Daoy (cell line): ENCODE data around the gene DBNDD1. TPM values are rescaled to one million over a fixed set of nuclear protein-coding genes. Genes with fewer than 3 reads are reported as not detected.
A peak's percentile ranks its signal among the peaks of the same experiment; 100 is the strongest.
"Not testable (repeated sequence)": the region's sequence is repeated elsewhere in the genome, so short reads cannot be mapped to it uniquely, and the experiment has no call there.

ENCODE experiments used
- DNase-seq: peaks from one replicate; pipeline ENCODE4 v3.0.0-alpha.2; 2015; ENCODE audit warnings: low read depth
- total RNA-seq: library from RNA; depleted of rRNA; stranded (reverse); fragments of >200 nt; shearing (Covaris generic); gene quantifications from 2 replicates; pipeline ENCODE4 v1.2.3, GENCODE V29; 2014

The DBNDD1 gene
- total RNA-seq, 1 experiment from 2014 or later: 2.6 TPM

DNA sequence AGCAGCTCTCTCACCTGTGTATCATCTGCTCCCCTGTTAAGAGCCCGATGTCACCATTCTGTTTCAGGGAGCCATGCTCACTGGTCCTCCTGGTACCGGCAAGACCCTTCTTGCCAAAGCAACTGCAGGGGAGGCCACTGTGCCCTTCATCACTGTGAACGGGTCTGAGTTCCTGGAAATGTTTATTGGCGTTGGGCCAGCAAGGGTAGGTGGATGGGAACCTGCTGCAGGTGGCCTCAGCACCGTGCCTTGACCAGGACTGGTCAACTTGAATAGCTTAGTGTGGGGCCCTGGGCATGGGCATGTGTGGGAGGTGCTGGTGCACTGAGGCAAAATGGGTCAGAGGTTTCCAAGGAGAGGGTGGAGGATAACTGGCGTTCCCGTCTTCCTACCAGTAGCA lies 28.5 kb downstream of the DBNDD1 start:
- DNase-seq: no peak

DNA sequence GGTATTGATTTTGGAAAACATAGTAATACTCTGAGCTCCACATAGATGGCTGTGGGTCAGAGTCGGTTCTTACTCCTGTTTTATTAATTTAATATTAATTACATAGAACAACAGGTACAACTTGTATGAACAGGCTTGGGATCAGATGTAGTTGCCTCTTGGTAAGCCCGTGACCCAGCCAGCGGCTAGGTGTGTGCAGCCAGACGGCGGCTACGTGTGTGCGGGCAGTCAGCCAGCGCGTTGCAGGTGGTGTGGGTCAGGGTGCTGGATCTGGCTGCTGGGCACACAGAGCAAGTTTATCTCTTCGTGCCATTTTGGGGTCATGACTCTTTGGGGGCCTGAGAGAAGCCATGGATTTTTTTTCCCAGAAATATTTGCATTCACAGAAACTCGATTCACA lies 30.3 kb downstream of the DBNDD1 start:
- DNase-seq: no peak

DNA sequence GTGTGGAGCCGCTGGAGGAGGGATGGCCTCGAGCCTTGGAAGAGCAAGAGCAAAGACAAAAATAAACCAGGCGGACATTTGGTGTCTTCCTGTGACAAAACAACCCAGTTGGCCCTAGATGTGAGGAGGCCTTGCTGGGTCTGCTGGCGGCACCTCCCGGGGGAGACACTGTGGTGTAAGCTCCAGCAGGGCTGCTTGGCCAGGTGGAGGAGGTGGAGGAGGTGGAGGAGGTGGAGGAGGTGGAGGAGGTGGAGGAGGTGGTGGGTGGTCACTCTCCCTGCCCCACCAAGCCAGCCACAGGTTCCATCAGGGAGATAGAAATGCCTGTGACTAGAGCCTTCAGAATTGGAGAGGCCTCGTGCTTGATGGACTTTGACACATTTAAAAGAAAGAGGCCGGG lies 32.1 kb downstream of the DBNDD1 start:
- no peak for DNase-seq

GRCh38 chr16:89986600-89986999 lies 32.7 kb downstream of the DBNDD1 start:
- no peak for DNase-seq

DNA sequence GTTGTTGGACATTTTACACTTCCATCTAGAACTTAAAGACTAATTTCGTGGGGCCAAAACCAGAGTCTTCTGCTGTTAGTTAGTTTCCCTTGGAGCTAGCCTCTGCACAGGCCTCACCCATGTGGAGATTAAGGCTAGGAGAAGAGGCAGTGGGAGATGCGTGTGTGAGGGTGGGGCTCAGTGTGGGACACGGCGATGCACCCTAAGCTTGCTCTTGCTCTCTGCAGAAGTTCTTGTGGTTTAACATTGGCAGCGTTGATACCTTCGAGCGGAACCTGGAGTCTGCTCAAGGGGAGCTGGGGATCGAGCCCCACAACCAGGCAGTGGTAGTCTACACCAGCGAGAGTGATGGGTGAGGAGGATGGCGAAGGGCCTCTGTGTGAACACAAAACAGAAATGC lies 34.0 kb downstream of the DBNDD1 start:
- no peak for DNase-seq

- no peak for DNase-seq
These were observed 35.0 kb downstream of the DBNDD1 start for GRCh38 chr16:89984216-89984615.

DNA sequence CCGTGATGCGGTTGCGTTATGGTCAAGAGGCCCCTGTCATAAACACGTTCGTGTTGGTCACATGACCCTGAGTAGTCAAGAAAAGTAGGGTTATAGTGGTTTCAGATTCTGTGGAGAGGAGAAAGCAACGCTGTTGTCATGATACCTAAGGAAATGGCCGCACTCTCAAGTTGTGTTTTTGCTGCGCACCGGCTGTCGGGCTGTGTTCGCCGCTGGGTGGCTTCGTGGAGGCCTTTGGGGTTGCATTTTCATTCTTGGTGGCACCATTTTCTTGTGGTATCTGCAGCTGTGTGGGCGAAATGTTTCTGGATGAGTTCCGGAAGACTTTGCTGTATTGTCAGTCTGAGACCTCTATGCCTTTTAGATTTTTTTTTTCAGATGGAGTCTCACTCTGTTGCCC lies 35.7 kb downstream of the DBNDD1 start:
- DNase-seq: no peak

DNA sequence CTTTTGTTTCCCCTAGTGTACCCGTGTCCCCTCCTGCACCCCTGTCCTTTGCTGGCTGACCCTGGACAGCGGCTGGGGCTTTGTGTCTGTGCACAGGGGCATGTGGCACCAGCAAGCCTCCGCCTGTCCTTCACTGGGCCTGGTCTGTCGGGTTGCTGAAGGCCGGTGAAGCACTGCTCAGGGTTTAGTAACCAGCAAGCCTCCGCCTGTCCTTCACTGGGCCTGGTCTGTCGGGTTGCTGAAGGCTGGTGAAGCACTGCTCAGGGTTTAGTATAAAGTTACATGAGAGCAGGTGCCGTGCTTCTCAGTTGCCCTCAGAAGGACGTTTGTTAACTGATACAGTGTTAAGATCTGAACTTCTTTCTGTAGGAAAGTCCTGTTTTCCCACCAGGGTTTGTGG lies 36.9 kb downstream of the DBNDD1 start:
- no peak for DNase-seq

DNA sequence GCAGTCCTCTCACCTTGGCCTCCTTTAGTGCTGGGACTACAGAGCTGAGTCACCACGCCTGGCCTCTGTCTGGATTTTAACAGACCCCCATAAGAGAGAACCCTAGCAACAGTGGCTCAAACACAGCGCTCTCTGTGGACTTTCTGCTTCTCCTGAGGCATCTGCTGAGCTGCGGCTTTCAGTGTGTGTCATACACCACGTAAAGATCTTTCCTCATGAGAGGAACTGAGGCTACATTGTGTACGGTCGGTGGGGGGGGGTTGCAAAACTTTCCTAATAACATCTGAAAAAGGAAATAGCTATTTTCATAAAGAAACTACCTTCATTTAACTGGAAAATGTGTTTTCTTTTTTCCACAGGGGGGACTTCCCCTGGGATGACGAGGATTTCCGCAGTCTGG lies 37.8 kb downstream of the DBNDD1 start:
- no peak for DNase-seq

DNA sequence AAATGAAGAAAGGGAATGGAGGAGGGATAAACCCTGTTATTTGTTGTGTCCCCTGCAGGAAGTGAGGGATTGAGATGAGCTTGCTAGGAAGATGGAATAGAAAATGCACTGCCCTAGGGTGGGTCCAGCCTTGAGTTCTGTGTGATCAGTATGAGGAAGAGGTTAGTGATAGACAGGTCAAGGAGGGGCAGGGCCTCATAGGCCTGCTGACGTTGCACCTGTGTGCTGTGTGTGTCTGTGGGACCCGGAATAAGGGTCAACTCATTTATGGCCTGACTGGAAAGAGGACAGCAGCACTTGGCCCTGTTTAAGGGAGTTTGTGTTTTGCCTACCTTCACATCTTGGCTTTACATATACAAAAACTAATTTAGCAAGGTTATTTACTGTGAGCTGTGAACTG lies 44.4 kb downstream of the DBNDD1 start:
- DNase-seq: no peak

DNA sequence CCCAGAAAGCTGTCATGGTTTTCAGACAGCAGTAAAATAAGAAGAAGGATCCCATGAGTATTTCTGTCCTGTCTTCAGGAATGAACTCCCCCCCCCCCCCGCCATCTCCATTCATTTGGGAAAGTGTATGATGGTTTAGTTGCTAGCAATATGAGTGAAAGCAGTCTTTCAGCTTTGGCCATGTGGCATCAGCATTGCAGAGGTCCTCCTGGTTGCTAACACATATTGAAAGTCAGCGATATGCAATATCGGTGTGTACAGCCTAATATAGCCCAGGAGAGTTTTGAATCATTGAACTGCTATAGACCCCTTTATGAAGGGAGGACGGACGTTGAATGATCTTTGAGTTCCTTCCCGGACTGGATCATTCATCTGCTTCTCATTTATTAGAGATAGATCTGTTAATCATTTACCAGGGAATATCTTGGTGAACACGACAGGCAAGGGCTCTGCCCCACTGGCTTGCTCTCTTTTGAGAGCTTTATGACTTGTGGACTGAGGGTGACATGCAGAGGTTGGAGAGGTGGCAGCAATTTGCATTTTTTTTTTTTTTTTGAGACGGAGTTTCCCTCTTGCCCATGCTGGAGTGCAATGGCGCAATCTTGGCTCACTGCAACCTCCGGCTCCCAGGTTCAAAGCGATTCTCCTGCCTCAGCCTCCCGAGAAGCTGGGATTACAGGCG lies 45.5 kb downstream of the DBNDD1 start:
- DNase-seq: no peak

- no peak for DNase-seq
These were observed 46.0 kb downstream of the DBNDD1 start for GRCh38 chr16:89973235-89973634.

DNA sequence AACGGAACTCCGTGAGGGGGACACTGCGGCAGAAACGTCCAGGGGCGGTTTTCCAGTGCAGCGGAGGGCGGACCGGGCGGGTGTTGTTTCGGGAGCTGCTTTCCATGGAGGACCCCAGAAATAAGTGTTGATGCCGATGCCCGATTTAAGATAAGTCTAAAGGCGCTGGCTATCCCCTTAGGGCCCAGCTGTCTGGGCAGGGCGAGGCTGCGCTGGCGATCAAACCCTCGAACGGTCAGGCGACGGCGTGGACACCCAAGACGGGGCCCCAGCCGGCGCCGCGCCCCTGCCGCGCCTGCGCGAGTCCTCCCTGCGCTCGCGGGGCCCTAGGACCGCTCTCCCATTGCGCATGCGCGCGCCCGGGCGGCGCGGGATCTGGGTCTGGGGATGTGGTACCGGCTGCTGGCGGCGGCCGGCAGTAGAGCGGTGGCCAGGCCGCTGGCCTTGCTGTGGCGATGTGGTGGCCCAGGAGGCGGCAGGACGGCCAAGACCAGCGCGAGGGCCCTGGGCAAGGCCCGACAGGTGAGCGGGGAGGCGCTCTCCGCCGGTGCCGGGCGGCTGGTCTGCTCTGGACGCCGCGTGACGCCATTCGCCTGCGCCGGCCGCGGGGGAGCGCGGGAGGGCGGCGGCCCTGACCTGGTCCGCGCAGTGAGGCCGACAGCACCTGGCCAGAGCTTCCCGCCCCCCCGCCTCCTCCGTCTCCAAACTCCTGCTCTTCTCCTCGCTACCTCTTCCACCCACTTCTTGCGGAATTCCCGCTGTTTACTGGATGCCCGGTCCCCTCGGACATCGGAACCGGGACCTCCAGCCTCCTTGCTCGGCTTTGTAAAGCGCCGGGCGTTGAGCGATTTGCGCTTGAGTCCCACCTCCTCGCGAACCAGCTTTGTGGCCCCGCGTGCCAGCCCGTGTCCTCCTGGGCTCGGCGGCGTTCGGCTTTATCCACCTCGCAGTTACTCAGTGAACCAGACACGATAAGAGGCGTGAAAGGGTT lies 46.7 kb downstream of the DBNDD1 start:
- DNase-seq: peak; percentile 95

DNA sequence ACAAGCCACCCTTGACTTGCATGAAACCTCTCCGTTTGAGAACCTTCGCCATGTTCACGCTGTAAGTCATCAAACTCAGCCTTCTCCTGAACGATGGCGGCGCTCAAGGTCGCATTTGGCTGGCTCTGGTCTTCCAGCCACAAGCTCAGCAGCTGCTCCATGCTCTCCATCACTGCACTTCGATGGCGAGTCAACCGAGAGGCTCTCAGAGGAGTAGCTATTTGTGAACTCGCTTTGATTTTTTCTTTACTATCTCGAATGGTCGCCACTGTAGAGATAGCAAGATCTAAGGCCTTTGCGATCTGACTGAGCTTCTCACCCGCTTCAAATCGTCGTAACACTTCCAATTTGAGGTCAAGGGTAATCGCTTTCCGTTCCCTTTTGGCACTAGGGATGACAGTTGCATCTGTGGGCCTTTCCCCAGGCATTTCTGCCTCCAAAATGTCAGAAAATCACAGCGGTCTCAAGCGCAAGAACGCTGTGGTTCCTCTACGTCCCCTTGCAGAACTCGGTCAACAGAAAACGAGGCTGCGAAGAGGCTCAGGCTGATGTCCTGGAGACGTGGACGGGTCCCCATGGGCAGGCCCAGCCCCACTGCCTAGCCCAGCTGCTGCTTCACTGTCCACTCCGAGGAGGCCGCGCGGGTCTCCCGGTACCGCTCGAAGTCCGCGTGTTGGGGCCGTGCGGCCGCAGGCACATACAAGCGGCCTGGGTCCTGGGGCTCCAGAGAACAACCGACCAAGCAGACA lies 47.6 kb downstream of the DBNDD1 start:
- DNase-seq: no peak

GRCh38 chr16:89969741-89970410 lies 49.4 kb downstream of the DBNDD1 start:
- no peak for DNase-seq

DNA sequence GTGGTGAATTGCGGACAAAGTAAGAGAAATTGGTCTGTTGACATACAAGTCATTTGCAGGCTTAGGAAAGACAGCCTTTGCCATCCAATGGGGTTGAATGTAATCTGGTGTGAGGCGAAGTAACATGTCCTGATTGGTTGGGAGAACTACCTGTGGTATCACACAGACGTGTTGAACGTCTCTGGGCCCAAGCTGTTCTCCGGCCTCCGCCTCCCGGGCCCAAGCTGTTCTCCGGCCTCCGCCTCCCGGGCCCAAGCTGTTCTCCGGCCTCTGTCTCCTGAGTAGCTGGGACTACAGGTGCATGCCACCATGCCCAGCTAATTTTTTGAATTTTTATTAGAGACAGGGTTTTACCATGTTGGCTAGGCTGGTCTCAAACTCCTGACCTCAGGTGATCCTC lies 51.2 kb downstream of the DBNDD1 start:
- not testable (repeated sequence) for DNase-seq

DNA sequence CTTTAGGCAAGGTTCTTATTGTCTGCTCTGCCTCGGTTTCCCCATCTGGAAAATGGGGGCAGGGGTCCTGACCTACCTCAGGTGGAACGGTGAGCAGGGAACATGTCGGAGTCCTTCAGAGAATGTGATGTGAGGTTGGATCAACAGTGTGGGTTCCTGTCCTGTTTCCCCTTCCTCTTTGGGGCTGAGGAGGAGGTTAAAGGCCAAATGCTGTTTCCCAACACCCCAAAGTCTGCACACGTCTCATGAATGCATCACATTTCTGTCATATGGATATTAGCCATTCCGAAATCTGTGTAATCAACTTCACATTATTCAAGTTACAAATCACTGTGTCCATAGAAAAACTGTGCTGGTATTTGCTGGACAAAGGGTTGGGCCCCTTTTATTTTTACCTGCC lies 51.8 kb downstream of the DBNDD1 start:
- not testable (repeated sequence) for DNase-seq

DNA sequence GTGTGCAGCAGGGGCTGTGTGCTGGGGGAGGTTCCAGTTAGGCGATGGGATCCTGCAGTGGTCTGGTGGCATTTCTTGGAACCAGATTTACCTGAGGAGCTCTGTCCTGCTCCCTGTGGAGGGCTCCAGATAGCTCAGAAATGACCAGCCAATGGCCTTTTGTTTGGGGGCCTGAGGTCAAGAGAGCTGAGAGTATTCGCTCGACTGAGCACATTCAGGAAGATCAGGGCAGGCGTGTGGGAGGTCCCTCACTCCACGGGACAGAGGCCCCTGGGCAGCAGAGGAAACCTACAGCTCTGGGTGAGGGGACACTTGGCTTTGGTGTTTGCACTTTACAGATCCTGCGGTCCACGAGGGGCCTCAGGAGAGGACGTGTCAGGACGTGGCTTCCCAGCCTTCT lies 52.5 kb downstream of the DBNDD1 start:
- DNase-seq: no peak

- no peak for DNase-seq
These were observed 53.6 kb downstream of the DBNDD1 start for GRCh38 chr16:89965447-89966225.

GRCh38 chr16:89964201-89964600 lies 55.1 kb downstream of the DBNDD1 start:
- no peak for DNase-seq
